Measurements from ENCODE around the gene SLC51A. TPM values are rescaled to one million over a fixed set of nuclear protein-coding genes. Genes with fewer than 3 reads are reported as not detected.

SLC51A gene
- total and polyA plus RNA-seq, 2 of the 8 experiments (the other 6 are each of a cell fraction or from before 2014, with no cell fraction given) = 6.3 to 9.8 TPM

GRCh38 chr3:196280689-196281440 is 64.5 kb downstream of the SLC51A start:
- no peak overlapping the region for H3K56ac ChIP-seq (replicated peaks; ENCODE audit: insufficient read length, low read depth, low read length)
- no peak overlapping the region for H2BK120ac ChIP-seq (replicated peaks; ENCODE audit: low read depth, low read length)
- H3K4ac ChIP-seq (replicated peaks; ENCODE audit: insufficient read length, low read depth, low read length) = no peak overlapping the region
- H2BK12ac ChIP-seq (ENCODE audit: low read depth, low read length) = no peak overlapping the region
- H3K4me3 ChIP-seq (ENCODE audit: extremely low read depth in 1 of 4, insufficient read depth in 2 of 4, low read depth in 3 of 4, low read length in 4 of 4) = no peak overlapping the region
- no peak overlapping the region for H4K91ac ChIP-seq (replicated peaks; ENCODE audit: insufficient read length, low read length)
- CTCF ChIA-PET (ENCODE audit: partially characterized antibody) = interaction anchor here (1.2 to 1.8 kb wide), 4 partner anchors 8 to 46 kb away, joined by 3 to 5 read pairs (median 4); no protein-coding TSS in a partner anchor
- no peak for FAIRE-seq
- H4K20me1 ChIP-seq (replicated peaks in 1 of 2; ENCODE audit: control insufficient read depth in 1 of 2, insufficient read depth in 2 of 2, low read length in 2 of 2) = peaks cover 0 to 1% of the 10 kb centered on the region in 2 experiments
- H4K8ac ChIP-seq (ENCODE audit: extremely low read depth, insufficient read depth, low read length) = no peak overlapping the region
- H3K27me3 ChIP-seq (replicated peaks in 1 of 4; ENCODE audit: control insufficient read depth in 3 of 4, extremely low read depth in 1 of 4, insufficient read depth in 3 of 4, low read length in 3 of 4) = no peaks in the 10 kb centered on the region
- no peak overlapping the region for H4K5ac ChIP-seq (ENCODE audit: insufficient read length, low read depth, low read length)
- H3K27ac ChIP-seq (ENCODE audit: low read depth, low read length) = no peak overlapping the region
- POLR2A ChIA-PET (ENCODE audit: partially characterized antibody) = interaction anchor here (0.6 to 1.4 kb wide), 5 partner anchors 8 to 203 kb away, joined by 3 to 5 read pairs (median 3); partner anchors contain the start of gene UBXN7
- H3K79me1 ChIP-seq (ENCODE audit: low read depth, low read length) = peaks cover 4% of the 10 kb centered on the region
- H2BK5ac ChIP-seq (ENCODE audit: low read depth, low read length) = no peak overlapping the region
- H3K18ac ChIP-seq (ENCODE audit: extremely low read depth, low read length) = no peak overlapping the region
- H3K4me1 ChIP-seq (replicated peaks in 1 of 4; ENCODE audit: control insufficient read depth in 3 of 4, insufficient read depth in 4 of 4, low read length in 3 of 4) = peaks cover 0 to 6% (median 4%) of the 10 kb centered on the region in 4 experiments; a peak in 4 of 7 replicates
- 93% methylated on average over 7 of the region's 7 CpGs; no CpG with 5 or more reads in 1 of the 2 experiments for WGBS, 2 experiments (ENCODE audit: extremely low coverage in 1 of 2, insufficient coverage in 1 of 2, insufficient read length in 1 of 2, insufficient replicate concordance in 2 of 2, low coverage in 1 of 2, low lambda C conversion rate in 2 of 2, missing lambda C conversion rate in 1 of 2)
- no peak overlapping the region for H3K23ac ChIP-seq (ENCODE audit: insufficient read length)
- H3K9ac ChIP-seq (replicated peaks in 1 of 4; ENCODE audit: extremely low read depth in 1 of 4, low read depth in 3 of 4, low read length in 3 of 4) = no peak overlapping the region
- H3K14ac ChIP-seq (ENCODE audit: insufficient read length) = no peak overlapping the region
- H3K23me2 ChIP-seq (ENCODE audit: low read depth, low read length) = no peaks in the 10 kb centered on the region
- no peak overlapping the region for H2BK20ac ChIP-seq (ENCODE audit: low read length)
- peaks cover 0 to 40% of the 10 kb centered on the region in 2 experiments for H3K79me2 ChIP-seq (ENCODE audit: control insufficient read depth in 1 of 2, insufficient read depth in 2 of 2, low read length in 2 of 2)
- H3K36me3 ChIP-seq (ENCODE audit: control insufficient read depth in 2 of 4, insufficient read depth in 4 of 4, low read length in 3 of 4) = no peaks in the 10 kb centered on the region
- no peaks in the 10 kb centered on the region for H3K9me3 ChIP-seq (ENCODE audit: insufficient read depth in 2 of 2, low read depth in 1 of 2, low read length in 1 of 2)
- no peak for DNase-seq (ENCODE audit: low read depth in 1 of 2, low spot score in 2 of 2)
- no peak overlapping the region for H2BK15ac ChIP-seq (ENCODE audit: low read length)
- H3K4me2 ChIP-seq (ENCODE audit: insufficient read depth in 1 of 2, low read depth in 2 of 2, low read length in 2 of 2) = no peak overlapping the region
- no peak overlapping the region for H2AFZ ChIP-seq (ENCODE audit: low read length)
- no peak overlapping the region for H2AK5ac ChIP-seq (ENCODE audit: low read depth, low read length)
- no peak for TF ChIP-seq RBBP5 (IDR thresholded peaks at IDR 0.05; ENCODE audit: borderline replicate concordance, low read depth, low read length)
- no peak for TF ChIP-seq HDAC2 (IDR thresholded peaks at IDR 0.05; ENCODE audit: borderline replicate concordance in 1 of 2, low read depth in 2 of 2, low read length in 2 of 2)
- no peak for TF ChIP-seq SP2 (IDR thresholded peaks at IDR 0.05; ENCODE audit: low read length)
- TF ChIP-seq ZNF274 (IDR thresholded peaks at IDR 0.05; ENCODE audit: borderline replicate concordance, extremely low read depth, low read length) = no peak
- TF ChIP-seq RAD21 (IDR thresholded peaks at IDR 0.05 in 1 of 2, conservative IDR thresholded peaks at IDR 0.05 in 1 of 2; ENCODE audit: low read depth in 2 of 2, low read length in 2 of 2) = no peak
- no peak for TF ChIP-seq JUND (IDR thresholded peaks at IDR 0.05; ENCODE audit: low read length)
- TF ChIP-seq CBX8 (IDR thresholded peaks at IDR 0.05; ENCODE audit: borderline replicate concordance, low read depth, low read length) = no peak
- TF ChIP-seq EP300 (IDR thresholded peaks at IDR 0.05; ENCODE audit: borderline replicate concordance in 1 of 2, low read depth in 2 of 2, low read length in 2 of 2) = no peak
- no peak for TF ChIP-seq CHD2 (IDR thresholded peaks at IDR 0.05; ENCODE audit: low read length)
- no peak for TF ChIP-seq POLR2A (IDR thresholded peaks at IDR 0.05; ENCODE audit: control extremely low read depth in 1 of 2, low read depth in 2 of 2, low read length in 2 of 2)
- TF ChIP-seq JUN (IDR thresholded peaks at IDR 0.05; ENCODE audit: low read depth, low read length) = no peak
- TF ChIP-seq EZH2 (IDR thresholded peaks at IDR 0.05; ENCODE audit: low read depth, low read length, severe bottlenecking) = no peak
